AG09309 (cell line): ENCODE data around the gene ARHGAP24.

Experiments
- DNase-seq: peaks from one replicate; pipeline ENCODE4 v3.0.0-alpha.2; 2010; ENCODE audit warnings: low read depth
- H3K4me3 ChIP-seq: 2 replicates; pipeline ENCODE4 v1.5.1; 2011; ENCODE audit warnings: mild to moderate bottlenecking, low read depth, low read length, moderate library complexity; ENCODE audit not compliant: control insufficient read depth
- TF ChIP-seq, protein P1 (sequence below): IDR thresholded peaks from 2 replicates; pipeline ENCODE4 v1.5.1; 2011; ENCODE audit warnings: mild to moderate bottlenecking, low read depth, low read length, inconsistent platforms; ENCODE audit not compliant: insufficient read depth, control insufficient read depth; ENCODE audit errors: missing control alignments

The ARHGAP24 gene

DNA sequence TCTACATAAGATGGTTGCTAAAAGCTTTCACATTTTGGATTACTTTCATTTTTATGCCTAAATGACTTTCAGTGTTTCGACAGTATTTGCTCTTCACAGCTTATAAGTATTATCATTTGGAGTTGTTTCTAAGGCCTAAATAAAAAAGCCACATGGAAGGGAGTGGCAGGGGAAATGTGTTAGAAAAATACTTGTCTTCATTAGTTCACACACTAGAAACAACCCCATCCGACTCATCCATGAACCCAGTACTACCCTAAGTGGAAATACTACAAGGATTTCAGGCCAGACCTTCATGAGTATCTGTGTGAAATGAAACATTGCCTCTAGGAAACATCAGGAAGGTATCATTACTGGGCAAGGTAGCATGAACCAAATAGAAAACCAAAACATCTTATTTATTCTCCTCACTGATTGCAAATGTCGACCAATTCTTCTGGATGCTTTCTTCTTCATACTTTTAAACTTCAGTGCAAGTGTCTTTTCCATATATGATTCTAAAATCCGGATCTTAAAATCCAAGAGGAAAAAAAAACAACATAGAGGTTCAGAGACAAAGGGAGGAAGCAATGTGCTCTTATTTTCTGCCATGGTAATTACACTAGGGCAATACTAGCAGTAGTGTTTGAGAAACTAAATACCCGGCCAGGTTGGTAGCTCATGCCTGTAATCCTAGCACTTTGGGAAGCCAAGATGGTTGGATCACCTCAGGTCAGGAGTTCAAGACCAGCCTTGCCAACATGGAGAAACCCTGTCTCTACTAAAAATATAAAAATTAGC, 349.4 kb downstream of the ARHGAP24 start:
- no peak overlapping the region for H3K4me3 ChIP-seq
- no peak for DNase-seq
- TF ChIP-seq, protein P1, sequence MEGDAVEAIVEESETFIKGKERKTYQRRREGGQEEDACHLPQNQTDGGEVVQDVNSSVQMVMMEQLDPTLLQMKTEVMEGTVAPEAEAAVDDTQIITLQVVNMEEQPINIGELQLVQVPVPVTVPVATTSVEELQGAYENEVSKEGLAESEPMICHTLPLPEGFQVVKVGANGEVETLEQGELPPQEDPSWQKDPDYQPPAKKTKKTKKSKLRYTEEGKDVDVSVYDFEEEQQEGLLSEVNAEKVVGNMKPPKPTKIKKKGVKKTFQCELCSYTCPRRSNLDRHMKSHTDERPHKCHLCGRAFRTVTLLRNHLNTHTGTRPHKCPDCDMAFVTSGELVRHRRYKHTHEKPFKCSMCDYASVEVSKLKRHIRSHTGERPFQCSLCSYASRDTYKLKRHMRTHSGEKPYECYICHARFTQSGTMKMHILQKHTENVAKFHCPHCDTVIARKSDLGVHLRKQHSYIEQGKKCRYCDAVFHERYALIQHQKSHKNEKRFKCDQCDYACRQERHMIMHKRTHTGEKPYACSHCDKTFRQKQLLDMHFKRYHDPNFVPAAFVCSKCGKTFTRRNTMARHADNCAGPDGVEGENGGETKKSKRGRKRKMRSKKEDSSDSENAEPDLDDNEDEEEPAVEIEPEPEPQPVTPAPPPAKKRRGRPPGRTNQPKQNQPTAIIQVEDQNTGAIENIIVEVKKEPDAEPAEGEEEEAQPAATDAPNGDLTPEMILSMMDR: no peak

DNA sequence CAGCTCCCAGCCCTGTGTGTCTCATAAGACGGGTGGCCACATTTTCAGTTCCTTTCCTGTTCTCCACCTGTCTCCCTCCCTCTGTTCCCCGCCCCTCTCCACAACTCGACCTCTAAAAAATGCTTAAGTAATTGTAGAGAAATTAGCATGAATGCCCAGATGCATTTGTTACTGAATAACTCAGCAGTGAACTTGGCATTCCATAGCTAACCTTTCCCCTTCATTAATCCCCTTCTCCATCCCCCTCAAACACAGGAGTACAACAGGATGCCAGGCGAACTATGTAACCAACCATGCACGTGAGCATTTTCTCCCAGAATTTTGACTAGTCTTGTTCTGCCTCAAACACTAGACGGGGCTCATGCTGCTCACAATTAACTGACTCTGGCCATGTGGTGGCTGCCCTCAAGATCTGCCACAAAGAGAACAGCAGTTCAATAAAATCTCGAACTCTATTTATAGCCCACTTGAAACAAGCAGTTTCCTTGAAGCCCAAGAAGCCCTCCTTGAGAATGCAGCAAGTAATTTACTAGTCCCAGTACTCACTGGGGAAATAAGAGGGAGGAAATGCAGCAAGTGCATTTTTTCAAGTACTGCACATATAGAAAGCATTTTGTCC, 351.2 kb downstream of the ARHGAP24 start:
- DNase-seq: peak; percentile 57
- no peak overlapping the region for H3K4me3 ChIP-seq
- TF ChIP-seq, protein P1: peak; percentile 54

DNA sequence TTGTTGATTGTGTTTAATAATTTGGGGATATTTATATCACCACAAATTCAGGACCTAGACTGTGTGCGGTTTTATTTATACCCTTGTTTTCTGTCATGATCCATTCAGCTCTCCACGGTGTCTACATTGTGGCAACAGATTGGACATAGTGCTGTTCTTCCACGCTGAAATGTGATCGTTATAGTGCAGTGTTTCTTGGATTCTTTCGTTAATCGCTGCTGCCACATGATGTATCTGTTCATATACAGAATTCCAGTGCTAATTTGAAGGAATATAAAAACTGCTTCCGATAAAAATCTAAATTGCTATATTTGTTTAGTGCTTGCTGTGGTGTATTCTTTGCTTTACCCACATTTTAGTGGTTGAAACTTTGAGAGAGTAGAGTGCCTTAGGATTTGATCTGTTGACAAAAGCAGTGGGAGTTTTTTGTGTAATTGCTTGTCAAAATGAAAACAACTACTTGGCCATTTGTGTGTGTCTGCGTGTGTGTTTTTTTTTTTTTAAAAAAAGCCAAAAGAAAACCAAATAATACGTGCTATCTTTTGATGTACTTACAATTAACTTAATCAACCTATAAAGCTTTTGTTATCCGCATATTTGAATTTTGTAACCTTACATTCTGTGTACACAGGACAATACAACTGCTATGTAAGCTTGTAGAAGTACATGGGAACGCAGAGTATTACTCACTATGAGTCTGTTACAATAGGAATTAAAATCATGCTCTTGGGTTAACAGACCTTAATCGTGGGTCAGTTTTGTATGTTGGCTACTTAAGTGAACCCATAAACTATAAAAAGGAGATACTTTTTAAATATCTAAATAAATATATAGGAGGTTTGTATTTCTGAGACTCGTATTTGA, 353.3 kb downstream of the ARHGAP24 start:
- DNase-seq: no peak
- peak overlapping the region; percentile 9 for H3K4me3 ChIP-seq
- TF ChIP-seq, protein P1: no peak

DNA sequence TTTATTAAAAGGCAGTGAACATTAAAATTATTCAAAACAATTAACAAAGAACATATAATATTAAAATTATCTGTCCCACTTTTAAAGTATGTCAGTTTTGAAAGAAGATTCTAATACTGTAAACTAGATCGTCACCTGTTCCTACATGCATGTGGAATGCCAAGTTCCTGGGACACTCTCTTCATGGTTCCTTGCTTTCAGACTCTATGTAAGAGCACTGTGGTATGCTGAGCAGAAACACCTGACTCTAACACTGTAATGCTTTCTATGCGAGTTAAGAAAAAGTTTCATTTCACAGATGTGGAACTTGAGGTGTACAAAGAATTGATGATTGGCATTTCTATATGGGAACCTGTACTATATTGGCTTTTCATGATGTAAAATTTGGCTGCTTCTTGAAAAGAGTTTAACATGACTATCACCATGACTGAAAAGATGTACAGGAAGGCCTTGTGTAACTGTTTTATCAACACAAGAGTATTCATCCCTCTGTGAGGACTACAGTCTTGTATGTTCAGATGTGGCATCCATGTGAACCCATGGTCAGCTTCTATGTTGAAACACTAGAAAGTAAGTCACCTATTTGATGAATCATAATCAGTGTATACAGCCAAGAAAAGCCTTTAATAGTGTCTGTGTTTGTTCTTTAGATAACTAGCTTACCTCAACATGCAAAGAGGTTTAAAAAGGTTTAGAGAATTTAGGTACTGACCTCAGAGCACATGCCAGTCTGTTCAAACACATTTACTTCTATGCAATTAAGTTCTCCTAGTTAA, 354.5 kb downstream of the ARHGAP24 start:
- TF ChIP-seq, protein P1: no peak

DNA sequence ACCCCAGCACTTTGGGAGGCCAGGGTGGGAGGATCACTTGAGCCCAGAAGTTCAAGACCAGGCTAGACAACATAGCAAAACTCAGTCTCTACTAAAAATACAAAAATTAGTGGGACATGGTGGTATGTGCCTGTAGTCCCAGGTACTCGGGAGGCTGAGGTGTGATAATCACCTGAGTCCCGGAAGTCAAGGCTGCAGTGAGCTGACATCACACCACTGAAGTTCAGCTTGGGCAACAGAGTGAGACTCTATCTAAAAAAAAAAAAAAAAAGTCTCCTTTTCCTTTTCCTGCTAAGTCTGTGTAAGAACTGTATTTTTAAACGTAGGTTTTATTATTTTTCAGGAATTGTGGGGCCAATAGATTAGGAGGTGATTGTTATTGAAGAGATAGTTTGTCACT, 356.7 kb downstream of the ARHGAP24 start:
- TF ChIP-seq, protein P1: no peak
- no peak for DNase-seq

More for the DNA sequence above, 354.5 kb downstream of the ARHGAP24 start:
- no peak for DNase-seq
- H3K4me3 ChIP-seq: no peak overlapping the region

DNA sequence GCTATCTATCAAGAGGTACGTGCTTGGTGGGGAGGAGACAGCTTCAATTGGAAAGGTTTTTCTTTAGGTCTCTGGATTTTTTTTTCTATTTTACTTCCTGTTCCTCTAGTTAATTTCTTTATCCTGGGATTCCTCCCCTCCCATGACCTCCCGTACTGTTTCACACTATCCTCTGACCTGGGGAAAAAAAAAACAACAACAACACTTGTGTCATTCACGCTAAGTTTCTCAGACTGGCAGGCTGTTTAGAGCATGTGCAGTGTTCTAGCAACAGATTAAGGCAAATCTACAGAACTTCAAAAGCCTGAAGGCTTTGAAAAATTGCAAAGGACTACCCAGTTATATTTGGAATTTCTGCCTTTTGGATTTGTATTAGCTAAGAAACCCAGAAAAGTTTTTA, 358.4 kb downstream of the ARHGAP24 start:
- no peak for DNase-seq
- no peak overlapping the region for H3K4me3 ChIP-seq
- TF ChIP-seq, protein P1: no peak

More for the DNA sequence above, 356.7 kb downstream of the ARHGAP24 start:
- H3K4me3 ChIP-seq: no peak overlapping the region
